BJ (cell line): ENCODE results near the gene HSPA14. TPM values are rescaled to one million over a fixed set of nuclear protein-coding genes. Genes with fewer than 3 reads are reported as not detected.

Source experiments
- CTCF ChIA-PET: fragments of 350-600 bp; formaldehyde crosslinking; extraction: SDS; loops from one replicate; lab custom pipeline; 2021; ENCODE audit warnings: antibody characterized with exemption, inconsistent platforms; lab: Yijun Ruan, JAX
- POLR2A ChIA-PET: fragments of 300-600 bp; sonication (Branson Sonifier 250); formaldehyde crosslinking; extraction: SDS; loops from one replicate; lab custom pipeline; 2021; ENCODE audit warnings: antibody characterized with exemption; lab: Charles Lee
- DNase-seq: peaks from one replicate; pipeline ENCODE4 v3.0.0-alpha.2; 2011; ENCODE audit warnings: low read depth
- H3K27me3 ChIP-seq: 2 replicates; pipeline ENCODE4 v1.6.0; 2011; ENCODE audit warnings: low read length; ENCODE audit not compliant: control insufficient read depth, insufficient read depth
- H3K36me3 ChIP-seq: 2 replicates; pipeline ENCODE4 v1.5.1; 2011; ENCODE audit warnings: low read length; ENCODE audit not compliant: control insufficient read depth, insufficient read depth
- H3K4me3 ChIP-seq: 2 replicates; pipeline ENCODE4 v1.5.1; 2011; ENCODE audit warnings: low read depth, mild to moderate bottlenecking, control low read depth, low read length
- polyA plus RNA-seq: library from polyadenylated mRNA; depleted of rRNA; stranded (reverse); fragments of >200 nt; gene quantifications from 2 replicates; pipeline ENCODE4 v1.2.3, GENCODE V29; 2011; rRNA removed
- TF ChIP-seq, protein P1 (sequence below): IDR thresholded peaks from 2 replicates; pipeline ENCODE4 v1.5.1; 2011; ENCODE audit warnings: low read depth, mild to moderate bottlenecking, control low read depth, inconsistent platforms, low read length, moderate library complexity; ENCODE audit not compliant: insufficient read depth

HSPA14 gene
- polyA plus RNA-seq, 1 experiment, result 5.4 TPM

DNA sequence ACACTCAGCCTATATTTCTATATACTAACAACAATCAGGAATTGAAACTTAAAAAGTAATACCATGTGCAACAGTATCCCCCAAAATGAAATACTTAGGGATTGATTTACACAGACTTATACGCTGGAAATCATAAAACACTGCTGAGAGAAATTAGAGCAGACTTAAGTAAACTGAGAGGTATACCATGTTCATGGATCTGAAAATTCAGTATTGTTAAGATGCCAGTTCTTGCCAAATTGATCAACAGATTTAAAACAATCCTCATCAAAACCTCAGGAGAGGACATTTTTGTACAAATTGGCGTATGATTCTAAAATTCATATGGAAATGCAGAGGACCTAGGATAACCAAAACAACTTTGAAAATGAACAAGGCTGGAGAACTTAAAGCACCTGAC is 78.5 kb downstream of the HSPA14 start:
- no peak for DNase-seq
- H3K27me3 ChIP-seq, result no peaks in the 10 kb centered on the region
- no peak overlapping the region for H3K4me3 ChIP-seq
- TF ChIP-seq, protein P1, sequence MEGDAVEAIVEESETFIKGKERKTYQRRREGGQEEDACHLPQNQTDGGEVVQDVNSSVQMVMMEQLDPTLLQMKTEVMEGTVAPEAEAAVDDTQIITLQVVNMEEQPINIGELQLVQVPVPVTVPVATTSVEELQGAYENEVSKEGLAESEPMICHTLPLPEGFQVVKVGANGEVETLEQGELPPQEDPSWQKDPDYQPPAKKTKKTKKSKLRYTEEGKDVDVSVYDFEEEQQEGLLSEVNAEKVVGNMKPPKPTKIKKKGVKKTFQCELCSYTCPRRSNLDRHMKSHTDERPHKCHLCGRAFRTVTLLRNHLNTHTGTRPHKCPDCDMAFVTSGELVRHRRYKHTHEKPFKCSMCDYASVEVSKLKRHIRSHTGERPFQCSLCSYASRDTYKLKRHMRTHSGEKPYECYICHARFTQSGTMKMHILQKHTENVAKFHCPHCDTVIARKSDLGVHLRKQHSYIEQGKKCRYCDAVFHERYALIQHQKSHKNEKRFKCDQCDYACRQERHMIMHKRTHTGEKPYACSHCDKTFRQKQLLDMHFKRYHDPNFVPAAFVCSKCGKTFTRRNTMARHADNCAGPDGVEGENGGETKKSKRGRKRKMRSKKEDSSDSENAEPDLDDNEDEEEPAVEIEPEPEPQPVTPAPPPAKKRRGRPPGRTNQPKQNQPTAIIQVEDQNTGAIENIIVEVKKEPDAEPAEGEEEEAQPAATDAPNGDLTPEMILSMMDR, result no peak
- ChIA-PET CTCF (interaction anchor here (0.5 kb wide), 1 partner anchor 190 kb away, joined by 3 read pairs; no protein-coding TSS in a partner anchor), POLR2A (no interaction called here)
- peaks cover 7% of the 10 kb centered on the region for H3K36me3 ChIP-seq

DNA sequence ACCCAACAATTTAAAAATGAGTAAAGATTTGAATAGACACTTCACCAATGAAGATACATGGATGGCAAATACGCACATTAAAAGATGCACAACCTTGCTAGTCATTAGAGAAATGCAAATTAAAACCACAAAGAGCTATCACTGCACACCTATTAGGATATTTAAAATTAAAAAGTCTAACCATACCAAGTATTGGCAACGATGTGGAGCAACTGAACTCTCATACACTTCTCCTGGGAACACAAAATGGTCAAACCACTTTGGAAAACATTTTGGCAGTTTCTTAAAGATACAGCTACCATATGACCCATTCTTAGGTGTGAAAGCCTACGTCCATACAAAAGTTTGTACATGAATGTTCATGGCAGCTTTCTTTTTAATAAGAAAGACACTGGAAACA is 79.7 kb downstream of the HSPA14 start:
- DNase-seq, result no peak
- CTCF ChIA-PET, result no interaction called here
- TF ChIP-seq, protein P1, result no peak
- Histone ChIP-seq H3K4me3 (no peak overlapping the region), H3K36me3 (peaks cover 10% of the 10 kb centered on the region), H3K27me3 (no peaks in the 10 kb centered on the region)
- POLR2A ChIA-PET, result interaction anchor here (0.6 kb wide), 1 partner anchor 80 kb away, joined by 3 read pairs; no protein-coding TSS in a partner anchor

DNA sequence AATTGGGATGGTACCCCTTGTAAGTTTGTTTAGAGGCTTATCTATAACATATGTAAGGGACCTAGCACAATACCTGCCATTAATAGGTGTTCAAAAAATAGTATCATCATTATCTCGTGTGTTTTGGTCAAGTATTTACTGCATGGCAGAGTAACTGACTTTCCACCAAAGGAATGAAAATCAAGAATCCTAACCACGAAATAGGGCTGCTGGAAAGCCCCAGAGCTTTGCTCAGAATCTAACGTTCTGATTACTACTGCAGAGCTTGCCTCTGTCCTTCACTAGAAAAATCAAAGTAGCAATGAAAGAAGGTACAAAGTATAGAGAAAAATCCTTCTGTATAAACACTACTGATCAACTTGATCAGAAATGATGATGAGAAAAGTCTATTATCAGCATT is 80.9 kb downstream of the HSPA14 start:
- ChIA-PET POLR2A (no interaction called here), CTCF (no interaction called here)
- TF ChIP-seq, protein P1, result no peak
- Histone ChIP-seq H3K4me3 (no peak overlapping the region), H3K27me3 (no peaks in the 10 kb centered on the region), H3K36me3 (peaks cover 13% of the 10 kb centered on the region)
- no peak for DNase-seq

Other genes starting within 250 kb of the HSPA14 start
- gene FAM107B, start 63.4 kb upstream of the HSPA14 start, polyA plus RNA-seq, result 11.3 and 21.2 TPM in 2 replicates
- gene CDNF, start 269 bp upstream of the HSPA14 start, polyA plus RNA-seq, result 1.0 and 1.1 TPM in 2 replicates
- gene MSANTD7, start within 50 bp of the HSPA14 start, polyA plus RNA-seq, result 4.2 and 5.1 TPM in 2 replicates
- 2.2 and 5.7 TPM in 2 replicates for gene SUV39H2, start 40.6 kb downstream of the HSPA14 start, polyA plus RNA-seq
- 4.1 and 6.0 TPM in 2 replicates for gene DCLRE1C, start 115.8 kb downstream of the HSPA14 start, polyA plus RNA-seq
- gene MEIG1, start 121.1 kb downstream of the HSPA14 start, polyA plus RNA-seq, result 0.26 TPM in 1 of 2 replicates, not detected in the other
- 0.15 and 0.29 TPM in 2 replicates for gene OLAH, start 205.6 kb downstream of the HSPA14 start, polyA plus RNA-seq